ENCODE measurements around the gene PHGDH. TPM values are rescaled to one million over a fixed set of nuclear protein-coding genes. Genes with fewer than 3 reads are reported as not detected.
"Not testable (repeated sequence)": the region's sequence is repeated elsewhere in the genome, so short reads cannot be mapped to it uniquely, and the experiment has no call there.

The PHGDH gene
- polyA plus RNA-seq, 3 donors, result 235 to 284 (median 265) TPM

GRCh38 chr1:119682141-119682540 lies 29.6 kb upstream of the PHGDH start:
- DNase-seq (ENCODE audit: extremely low read depth in 1 of 11, low read depth in 9 of 11, low spot score in 4 of 11), result no peak

GRCh38 chr1:119683893-119684292 lies 27.8 kb upstream of the PHGDH start:
- no peak for DNase-seq (ENCODE audit: extremely low read depth in 1 of 11, low read depth in 9 of 11, low spot score in 4 of 11)

- DNase-seq (ENCODE audit: extremely low read depth in 1 of 11, low read depth in 9 of 11, low spot score in 4 of 11), result peak in 1 of 11 donors; percentile 52
These were observed 25.1 kb upstream of the PHGDH start for GRCh38 chr1:119686661-119687060.

GRCh38 chr1:119687434-119688079 lies 24.2 kb upstream of the PHGDH start:
- no peak for DNase-seq (ENCODE audit: extremely low read depth in 1 of 11, low read depth in 9 of 11, low spot score in 4 of 11)

- DNase-seq (ENCODE audit: extremely low read depth in 1 of 11, low read depth in 9 of 11, low spot score in 4 of 11), result no peak
These were observed 22.9 kb upstream of the PHGDH start for GRCh38 chr1:119688810-119689209.

GRCh38 chr1:119689511-119689910 lies 22.2 kb upstream of the PHGDH start:
- DNase-seq (ENCODE audit: extremely low read depth in 1 of 11, low read depth in 9 of 11, low spot score in 4 of 11), result no peak

GRCh38 chr1:119696863-119697262 lies 14.9 kb upstream of the PHGDH start:
- not testable (repeated sequence) for DNase-seq (ENCODE audit: extremely low read depth in 1 of 11, low read depth in 9 of 11, low spot score in 4 of 11)

GRCh38 chr1:119697598-119697997 lies 14.1 kb upstream of the PHGDH start:
- DNase-seq (ENCODE audit: extremely low read depth in 1 of 11, low read depth in 9 of 11, low spot score in 4 of 11), result peak in 1 of 11 donors; percentile 24

- no peak for DNase-seq (ENCODE audit: extremely low read depth in 1 of 11, low read depth in 9 of 11, low spot score in 4 of 11)
These were observed 11.4 kb upstream of the PHGDH start for GRCh38 chr1:119700326-119700725.

- no peak for DNase-seq (ENCODE audit: extremely low read depth in 1 of 11, low read depth in 9 of 11, low spot score in 4 of 11)
These were observed 10.1 kb upstream of the PHGDH start for GRCh38 chr1:119701659-119702058.

- DNase-seq (ENCODE audit: extremely low read depth in 1 of 11, low read depth in 9 of 11, low spot score in 4 of 11), result no peak
These were observed 9.3 kb upstream of the PHGDH start for GRCh38 chr1:119702384-119702783.

GRCh38 chr1:119703666-119704450 lies 7.9 kb upstream of the PHGDH start:
- no peak for DNase-seq (ENCODE audit: extremely low read depth in 1 of 11, low read depth in 9 of 11, low spot score in 4 of 11)

- not testable (repeated sequence) for DNase-seq (ENCODE audit: extremely low read depth in 1 of 11, low read depth in 9 of 11, low spot score in 4 of 11)
These were observed 5.1 kb upstream of the PHGDH start for GRCh38 chr1:119706599-119706998.

- not testable (repeated sequence) for DNase-seq (ENCODE audit: extremely low read depth in 1 of 11, low read depth in 9 of 11, low spot score in 4 of 11)
These were observed 354 bp upstream of the PHGDH start for GRCh38 chr1:119711356-119711803.

- peak in 8 of 11 donors; percentile 58 to 79 (median 72) for DNase-seq (ENCODE audit: extremely low read depth in 1 of 11, low read depth in 9 of 11, low spot score in 4 of 11)
These were observed 756 bp downstream of the PHGDH start for GRCh38 chr1:119712342-119713038.

GRCh38 chr1:119713039-119713748 lies 1.5 kb downstream of the PHGDH start:
- peak in 3 of 11 donors; percentile 21 to 40 (median 27) for DNase-seq (ENCODE audit: extremely low read depth in 1 of 11, low read depth in 9 of 11, low spot score in 4 of 11)

GRCh38 chr1:119713749-119714456 lies 2.2 kb downstream of the PHGDH start:
- peak in 3 of 11 donors; percentile 26 to 35 (median 32) for DNase-seq (ENCODE audit: extremely low read depth in 1 of 11, low read depth in 9 of 11, low spot score in 4 of 11)

- DNase-seq (ENCODE audit: extremely low read depth in 1 of 11, low read depth in 9 of 11, low spot score in 4 of 11), result no peak
These were observed 2.8 kb downstream of the PHGDH start for GRCh38 chr1:119714583-119714982.

- DNase-seq (ENCODE audit: extremely low read depth in 1 of 11, low read depth in 9 of 11, low spot score in 4 of 11), result peak in 9 of 11 donors; percentile 43 to 82 (median 62)
These were observed 3.8 kb downstream of the PHGDH start for GRCh38 chr1:119715542-119715941.
